Raji (cell line): ENCODE measurements around the gene SNX24.

Experiments
- POLR2A ChIP-seq: IDR thresholded peaks from 2 replicates; pipeline ENCODE4 v1.6.1; 2011; ENCODE audit warnings: low read depth, low read length, control low read depth; ENCODE audit not compliant: insufficient read depth

Gene SNX24

DNA sequence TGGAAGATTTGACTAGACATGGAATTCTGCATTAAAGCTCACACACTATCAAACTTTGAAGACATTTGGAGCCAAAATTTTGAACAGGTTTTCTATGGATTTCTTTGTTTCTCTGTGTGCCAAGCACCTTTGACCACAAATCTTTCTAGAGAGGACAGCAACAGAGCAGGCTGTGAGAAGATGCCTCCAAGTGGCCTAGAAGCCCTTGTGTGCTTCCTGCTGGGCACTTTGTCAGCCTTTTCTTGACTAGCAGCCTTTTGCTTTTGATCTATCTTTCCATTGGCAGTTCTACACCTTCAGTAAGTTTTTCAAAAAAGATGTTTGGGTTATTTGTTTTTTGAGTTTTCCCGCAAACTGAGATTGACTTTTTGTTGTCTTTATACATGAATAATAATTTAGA is 84.6 kb downstream of the SNX24 start:
- TF ChIP-seq POLR2A, result no peak

GRCh38 chr5:122933956-122934355 is 88.5 kb downstream of the SNX24 start:
- TF ChIP-seq POLR2A, result no peak

GRCh38 chr5:122936088-122936487 is 90.7 kb downstream of the SNX24 start:
- no peak for TF ChIP-seq POLR2A

DNA sequence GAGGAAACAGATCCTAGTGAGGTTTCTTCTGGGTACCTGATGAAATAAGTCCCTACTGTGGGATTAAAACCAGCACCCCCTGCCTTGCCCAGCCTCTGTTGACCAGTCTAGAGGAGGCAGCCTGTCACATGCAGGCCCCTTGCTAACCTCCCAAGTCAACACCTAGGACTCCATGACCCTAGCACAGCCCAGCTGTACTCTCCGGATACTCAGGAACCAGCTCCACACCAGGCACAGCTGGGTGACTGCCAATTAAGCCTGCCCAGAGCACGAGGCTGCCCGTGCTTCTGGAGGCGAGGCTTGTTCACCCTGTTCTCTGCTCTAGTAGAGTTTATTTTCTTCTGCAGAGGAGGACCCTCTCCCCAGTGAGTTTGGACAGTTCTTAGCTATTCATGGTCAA is 92.5 kb downstream of the SNX24 start:
- no peak for TF ChIP-seq POLR2A

DNA sequence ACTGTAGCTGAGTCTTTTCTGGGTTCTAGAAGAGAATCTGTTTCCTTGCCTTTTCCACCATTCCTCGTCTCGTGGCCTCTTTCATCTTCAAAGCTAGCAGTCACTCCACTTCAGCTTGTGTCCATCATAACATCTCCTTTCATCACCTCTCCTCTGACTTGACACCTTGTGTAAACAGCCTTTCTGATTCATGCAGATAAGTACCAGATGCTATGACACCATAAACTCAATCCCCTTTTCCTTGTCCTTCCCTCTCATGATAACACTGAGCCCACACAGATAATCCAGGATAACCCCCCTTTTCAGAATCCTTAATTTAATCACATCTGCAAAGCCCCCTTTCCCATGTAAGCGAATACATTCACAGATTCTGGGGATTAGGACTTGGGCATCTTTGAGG is 95.5 kb downstream of the SNX24 start:
- no peak for TF ChIP-seq POLR2A

- TF ChIP-seq POLR2A, result no peak
Measured at GRCh38 chr5:122941737-122942136, 96.3 kb downstream of the SNX24 start.

GRCh38 chr5:122942164-122942914 is 96.9 kb downstream of the SNX24 start:
- no peak for TF ChIP-seq POLR2A

DNA sequence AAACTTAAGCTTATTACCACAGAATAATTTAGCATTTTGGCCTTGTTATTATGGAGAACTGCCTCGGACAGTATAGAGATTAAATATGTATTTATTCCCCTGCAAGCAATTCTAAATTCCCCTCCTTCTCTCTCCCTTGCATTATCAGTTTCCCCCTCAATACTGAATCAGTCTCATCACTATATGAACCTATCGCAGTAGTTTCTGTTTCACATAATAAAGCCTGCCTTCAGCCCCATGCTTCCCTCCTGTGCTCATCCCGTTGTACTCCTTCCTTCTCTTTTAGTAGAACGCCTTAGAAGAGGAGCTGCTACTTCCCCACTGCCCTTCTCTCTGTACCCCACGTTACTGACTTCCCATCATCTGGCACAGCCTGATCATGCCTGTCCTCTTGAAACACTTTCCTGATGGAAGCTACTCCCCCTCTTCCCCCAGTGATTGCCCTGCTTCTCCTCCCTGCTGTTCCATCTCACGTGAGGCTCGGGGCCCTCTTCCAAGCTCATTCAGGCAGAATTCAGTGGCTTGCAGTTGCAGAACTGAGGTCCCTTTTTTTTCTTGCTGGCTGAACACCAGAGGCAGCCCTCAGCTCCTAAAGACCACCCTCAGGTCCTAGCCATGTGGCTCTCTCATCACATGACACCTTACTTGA is 97.8 kb downstream of the SNX24 start:
- TF ChIP-seq POLR2A, result no peak

DNA sequence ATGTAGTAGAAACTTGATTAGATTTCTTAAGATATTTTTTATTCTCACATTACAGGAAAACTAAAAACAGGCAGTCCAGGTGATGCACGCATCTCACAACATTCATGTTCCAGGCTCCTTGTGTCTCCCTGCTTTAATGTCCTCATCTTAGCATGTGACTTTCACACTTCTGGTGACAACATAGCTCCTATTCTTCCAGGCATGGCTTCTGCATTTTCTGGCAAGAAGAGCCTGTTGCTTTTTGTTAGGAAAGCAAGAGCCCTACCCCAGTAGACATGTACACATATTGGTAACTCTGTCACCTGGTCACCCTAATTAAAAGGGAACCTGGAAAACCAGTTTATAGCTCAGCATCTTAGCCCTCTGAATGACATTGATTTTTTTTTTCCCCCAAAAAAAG is 98.6 kb downstream of the SNX24 start:
- no peak for TF ChIP-seq POLR2A

DNA sequence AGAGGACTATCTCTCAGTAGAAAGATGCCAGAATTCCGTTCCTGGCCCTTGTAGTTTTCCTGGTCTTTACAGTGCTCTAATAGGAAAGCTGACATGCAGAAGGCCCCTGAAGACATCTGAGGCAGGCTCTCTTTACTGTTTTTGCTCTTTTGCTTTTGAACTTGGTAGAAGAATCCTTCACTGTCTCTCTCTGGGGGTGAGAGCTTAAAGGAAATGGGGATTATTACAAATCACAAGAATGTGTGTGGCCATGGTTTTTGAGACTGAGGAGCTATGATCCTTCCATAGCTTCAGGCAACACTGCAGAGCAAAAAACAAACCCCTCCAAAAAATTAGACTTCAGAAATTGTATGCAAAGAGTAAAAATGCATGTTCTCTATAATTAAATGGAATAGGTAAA is 102.0 kb downstream of the SNX24 start:
- no peak for TF ChIP-seq POLR2A

DNA sequence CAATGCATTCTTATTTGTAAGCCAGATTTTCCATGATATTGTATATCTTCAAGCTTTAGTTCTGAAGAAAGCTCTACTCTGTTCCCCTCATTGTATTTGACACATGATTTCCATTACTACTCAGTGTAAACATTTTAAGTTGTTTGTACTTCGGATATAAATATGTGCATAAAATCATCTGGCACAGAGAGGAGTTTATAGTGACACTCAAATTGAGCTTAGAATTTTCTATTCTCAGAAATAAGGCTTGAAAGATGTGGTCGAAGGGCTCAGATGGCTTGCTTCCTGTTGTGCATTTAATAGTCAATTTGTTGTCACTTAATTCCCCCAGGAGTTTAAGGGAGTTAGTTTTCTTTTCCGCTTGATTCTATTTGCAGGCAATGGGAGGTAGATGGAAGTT is 102.4 kb downstream of the SNX24 start:
- no peak for TF ChIP-seq POLR2A

GRCh38 chr5:122948319-122948718 is 102.9 kb downstream of the SNX24 start:
- no peak for TF ChIP-seq POLR2A

DNA sequence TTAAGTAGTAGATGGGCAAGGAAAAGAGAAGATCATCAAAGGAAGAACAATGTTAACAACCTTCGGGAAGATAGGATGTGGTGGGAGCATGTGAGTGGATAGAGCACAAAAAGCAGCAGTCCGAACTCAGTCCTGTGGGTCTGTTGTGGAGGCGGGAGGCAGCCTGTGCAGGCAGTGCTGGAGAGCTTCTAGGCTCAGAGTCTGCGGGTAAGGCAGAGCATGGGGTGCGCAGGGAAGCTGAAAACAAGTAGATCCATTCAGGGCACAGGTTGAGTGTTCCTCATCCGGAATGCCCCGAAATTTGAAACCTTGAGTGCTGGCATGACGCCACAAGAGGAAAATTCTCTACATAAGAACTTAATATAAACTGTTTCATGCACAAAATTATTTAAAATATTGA is 106.2 kb downstream of the SNX24 start:
- TF ChIP-seq POLR2A, result no peak

GRCh38 chr5:122954719-122955118 is 109.3 kb downstream of the SNX24 start:
- TF ChIP-seq POLR2A, result no peak

DNA sequence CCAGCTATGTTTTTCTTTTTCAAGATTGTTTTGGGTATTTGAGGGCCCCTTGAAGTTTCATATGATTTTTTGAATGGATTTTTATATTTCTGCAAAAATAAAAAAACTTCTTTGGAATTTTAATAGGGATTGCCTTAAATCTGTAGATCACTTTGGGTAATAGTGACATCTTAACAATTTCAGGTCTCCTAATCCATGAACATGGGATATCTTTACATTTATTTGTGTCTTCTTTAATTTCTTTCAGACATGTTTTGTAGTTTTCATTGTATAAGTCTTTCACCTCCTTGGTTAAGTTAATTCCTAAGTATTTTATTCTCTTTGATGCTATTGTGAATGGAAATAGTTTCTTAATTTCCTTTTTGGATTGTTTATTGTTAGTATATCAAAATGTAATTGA is 112.0 kb downstream of the SNX24 start:
- TF ChIP-seq POLR2A, result no peak

DNA sequence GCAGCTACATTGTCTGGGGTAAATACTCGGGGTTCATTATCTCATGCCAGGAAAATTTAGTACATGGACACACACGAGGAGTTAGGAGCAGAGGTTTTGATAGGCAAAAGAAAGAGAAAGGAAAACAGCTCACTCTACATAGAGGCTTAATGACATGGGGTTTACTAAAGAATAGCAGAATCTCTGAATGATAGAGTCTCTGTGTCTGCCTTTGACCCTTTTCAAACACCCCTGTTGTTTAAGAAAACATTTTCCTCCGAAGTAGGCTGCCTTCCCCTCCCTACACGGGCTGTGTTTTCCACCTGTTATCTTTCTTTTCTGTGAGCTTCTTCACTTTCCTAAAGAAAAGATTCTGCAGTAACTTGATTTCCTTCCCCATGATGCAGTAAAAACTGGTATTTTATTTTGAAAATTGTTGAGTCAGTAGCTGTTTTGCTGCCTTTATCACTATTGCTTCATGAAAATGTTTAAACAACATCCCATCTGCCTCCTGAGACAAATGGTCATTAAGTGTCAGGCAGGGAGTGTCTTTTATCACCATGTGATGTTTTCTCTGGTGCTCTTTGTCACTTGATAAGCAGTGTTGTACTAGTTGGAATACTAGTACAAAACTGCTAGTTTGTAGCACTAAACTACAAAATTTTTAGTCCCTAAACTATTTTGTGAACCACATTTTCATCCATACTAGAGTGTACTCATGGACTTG is 114.5 kb downstream of the SNX24 start:
- no peak for TF ChIP-seq POLR2A
